ENCODE data around the gene VSIR.

DNA sequence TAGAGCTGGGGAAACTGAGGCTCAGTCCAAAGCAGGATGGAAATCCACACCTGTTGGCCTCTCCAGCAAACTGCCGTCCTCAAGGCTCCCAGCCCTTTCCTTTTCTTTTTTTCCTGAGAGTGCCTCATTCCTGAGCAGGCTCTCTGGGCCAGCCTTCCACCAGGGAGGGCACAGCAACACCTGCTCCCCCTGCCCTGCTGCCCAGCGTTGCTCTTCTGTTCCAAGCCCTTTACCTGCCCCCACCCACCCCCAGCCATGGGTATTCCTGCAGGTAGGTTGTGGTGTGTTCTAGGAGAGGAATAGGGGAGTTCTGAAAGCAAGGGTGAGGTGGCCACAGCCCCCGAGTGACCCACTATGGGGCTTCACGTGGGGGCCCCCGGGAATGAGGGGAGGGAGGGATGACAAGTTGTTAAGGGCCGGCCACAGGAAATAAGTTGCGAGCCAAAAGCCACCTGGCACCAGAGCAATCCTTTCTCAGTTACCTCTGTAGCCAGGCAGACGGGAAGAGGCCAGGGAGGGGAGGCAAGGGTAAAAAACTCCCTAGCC, 19.3 kb downstream of the VSIR start:
- no peak for TF ChIP-seq JUNB (IDR thresholded peaks at IDR 0.05)
- TF ChIP-seq GATAD2B (conservative IDR thresholded peaks at IDR 0.05; ENCODE audit: low read depth) = no peak
- TF ChIP-seq POLR2A (IDR thresholded peaks at IDR 0.05; ENCODE audit: low read depth, low read length) = no peak
- TF ChIP-seq YY1 (IDR thresholded peaks at IDR 0.05; ENCODE audit: low read depth, low read length) = no peak
- TF ChIP-seq EZH2 (IDR thresholded peaks at IDR 0.05; ENCODE audit: borderline replicate concordance, control insufficient read depth, low read depth, low read length) = no peak
- TF ChIP-seq MEF2A (IDR thresholded peaks at IDR 0.05; ENCODE audit: insufficient read depth, low read depth, low read length) = no peak
